Caco-2 (cell line): ENCODE results near the gene PPT1. TPM values are rescaled to one million over a fixed set of nuclear protein-coding genes. Genes with fewer than 3 reads are reported as not detected.

ENCODE experiments used
- BruUV-seq: library from RNA; stranded (reverse); fragments of 400-500 nt; replicated peaks from 2 replicates; lab custom pipeline; 2021; lab: Mats Ljungman, UMichigan
- CTCF ChIA-PET: fragments of 300-600 bp; sonication (Branson Sonifier 250); formaldehyde crosslinking; loops from one replicate; lab custom pipeline; 2022; ENCODE audit warnings: antibody characterized with exemption; lab: Charles Lee
- POLR2A ChIA-PET: fragments of 300-600 bp; sonication (Branson Sonifier 250); formaldehyde crosslinking; loops from one replicate; lab custom pipeline; 2022; ENCODE audit warnings: antibody characterized with exemption; lab: Charles Lee
- DNase-seq, 2 experiments: peaks; one replicate each; pipeline versions ENCODE4 v3.0.0 to v3.0.0-alpha.2; 2020 to 2022
- H3K27me3 ChIP-seq: replicated peaks from 2 replicates; pipeline ENCODE4 v1.6.0; 2011; ENCODE audit warnings: low read length; ENCODE audit not compliant: control insufficient read depth, insufficient read depth
- H3K36me3 ChIP-seq: 2 replicates; pipeline ENCODE4 v1.5.1; 2011; ENCODE audit warnings: low read length; ENCODE audit not compliant: control insufficient read depth, insufficient read depth
- H3K4me1 ChIP-seq: fragments of 250-450 bp; sonication (Bioruptor Pico); 2 replicates; pipeline ENCODE4 v1.5.1; 2020; ENCODE audit warnings: mild to moderate bottlenecking
- H3K4me3 ChIP-seq: 2 replicates; pipeline ENCODE4 v1.5.1; 2011; ENCODE audit warnings: low read depth, mild to moderate bottlenecking, control low read depth, low read length
- H3K9me3 ChIP-seq: fragments of 250-450 bp; sonication (Bioruptor Pico); 2 replicates; pipeline ENCODE4 v1.5.1; 2020; ENCODE audit warnings: mild to moderate bottlenecking, moderate library complexity
- H3K27ac Mint-ChIP-seq: one replicate; pipeline ENCODE4 v1.8.0; 2022; ENCODE audit warnings: mixed read lengths; ENCODE audit not compliant: unreplicated experiment
- H3K27me3 Mint-ChIP-seq: one replicate; pipeline ENCODE4 v1.8.0; 2022; ENCODE audit warnings: mixed read lengths; ENCODE audit not compliant: insufficient read depth, unreplicated experiment
- H3K36me3 Mint-ChIP-seq: one replicate; pipeline ENCODE4 v1.8.0; 2022; ENCODE audit warnings: mild to moderate bottlenecking, mixed read lengths; ENCODE audit not compliant: insufficient read depth, unreplicated experiment
- H3K4me1 Mint-ChIP-seq: one replicate; pipeline ENCODE4 v1.8.0; 2022; ENCODE audit warnings: low read depth, mixed read lengths; ENCODE audit not compliant: unreplicated experiment
- H3K4me3 Mint-ChIP-seq: one replicate; pipeline ENCODE4 v1.8.0; 2022; ENCODE audit warnings: mild to moderate bottlenecking, moderate library complexity, mixed read lengths; ENCODE audit not compliant: unreplicated experiment
- H3K9me3 Mint-ChIP-seq: one replicate; pipeline ENCODE4 v1.8.0; 2022; ENCODE audit warnings: mixed read lengths; ENCODE audit not compliant: unreplicated experiment
- CTCF ChIP-seq, 2 experiments: fragments of 200-600 bp in 1 of 2; IDR thresholded peaks; 1 replicate in 1 of 2; 2 replicates in 1 of 2; pipeline versions ENCODE4 v1.5.1 to v1.8.0; 2011 to 2022; ENCODE audit warnings: antibody characterized with exemption in 1 of 2, control low read depth in 1 of 2, inconsistent platforms in 1 of 2, low read depth in 1 of 2, low read length in 1 of 2, mild to moderate bottlenecking in 1 of 2, moderate library complexity in 1 of 2; ENCODE audit not compliant: insufficient read depth in 1 of 2, severe bottlenecking in 1 of 2, unreplicated experiment in 1 of 2
- intact Hi-C: fragments of 100-400 bp; cut with micrococcal nuclease; formaldehyde crosslinking; loops from one replicate; pipeline ENCODE4 v1.10.0; 2022; ENCODE audit not compliant: unreplicated experiment
- total RNA-seq: library from RNA; stranded (reverse); gene quantifications from 2 replicates; pipeline ENCODE4 v1.2.3, GENCODE V29; 2022

Gene PPT1
- total RNA-seq, 1 experiment from 2014 or later = 144 TPM

- Mint-ChIP-seq H3K27ac (no peak overlapping the region), H3K9me3 (no peaks in the 10 kb centered on the region), H3K4me3 (no peak overlapping the region), H3K4me1 (no peaks in the 10 kb centered on the region), H3K36me3 (peaks cover 61% of the 10 kb centered on the region), H3K27me3 (no peaks in the 10 kb centered on the region)
- no peak overlapping the region for H3K4me3 ChIP-seq
- H3K9me3 ChIP-seq = no peaks in the 10 kb centered on the region
- DNase-seq = no peak
- no peaks in the 10 kb centered on the region for H3K4me1 ChIP-seq
- no peaks in the 10 kb centered on the region for H3K27me3 ChIP-seq
- ChIA-PET CTCF (interaction anchor here (0.5 to 1.0 kb wide), 2 partner anchors 241 to 262 kb away, joined by 3 read pairs; no protein-coding TSS in a partner anchor), POLR2A (no interaction called here)
- TF ChIP-seq CTCF (IDR thresholded peaks at IDR 0.05; ENCODE audit: insufficient read depth in 1 of 2, low read depth in 1 of 2, low read length in 1 of 2, severe bottlenecking in 1 of 2, unreplicated experiment in 1 of 2) = no peak
- no peaks in the 10 kb centered on the region; the same call in 1 of the 2 replicates for H3K36me3 ChIP-seq
- intact Hi-C loops = loop anchor here (10.0 kb wide), 1 partner anchor 228 kb away; no protein-coding TSS in a partner anchor
- no TSS peak for BruUV-seq
These were observed 20.1 kb downstream of the PPT1 start for GRCh38 chr1:40076895-40077312.

GRCh38 chr1:40075266-40075665, 21.8 kb downstream of the PPT1 start:
- CTCF ChIA-PET = interaction anchor here (1.4 kb wide), 1 partner anchor 263 kb away, joined by 4 read pairs; no protein-coding TSS in a partner anchor
- H3K36me3 ChIP-seq = no peaks in the 10 kb centered on the region; the same call in 1 of the 2 replicates
- intact Hi-C loops = loop anchor here (10.0 kb wide), 1 partner anchor 230 kb away; no protein-coding TSS in a partner anchor

GRCh38 chr1:40073062-40073461, 24.0 kb downstream of the PPT1 start:
- intact Hi-C loops = loop anchor here (10.0 kb wide), 1 partner anchor 232 kb away; no protein-coding TSS in a partner anchor
- TSS peak; percentile 94 for BruUV-seq
- POLR2A ChIA-PET = no interaction called here
- Mint-ChIP-seq H3K9me3 (no peaks in the 10 kb centered on the region), H3K4me1 (no peaks in the 10 kb centered on the region), H3K4me3 (no peak overlapping the region), H3K27me3 (no peaks in the 10 kb centered on the region), H3K36me3 (peaks cover 56% of the 10 kb centered on the region), H3K27ac (no peak overlapping the region)
- no peak overlapping the region for H3K4me3 ChIP-seq
- no peaks in the 10 kb centered on the region for H3K4me1 ChIP-seq
- H3K9me3 ChIP-seq = no peaks in the 10 kb centered on the region
- DNase-seq = no peak
- CTCF ChIA-PET = no interaction called here
- no peaks in the 10 kb centered on the region for H3K27me3 ChIP-seq
- H3K36me3 ChIP-seq = no peaks in the 10 kb centered on the region; the same call in 1 of the 2 replicates
- no peak for TF ChIP-seq CTCF (IDR thresholded peaks at IDR 0.05; ENCODE audit: insufficient read depth in 1 of 2, low read depth in 1 of 2, low read length in 1 of 2, severe bottlenecking in 1 of 2, unreplicated experiment in 1 of 2)

More at GRCh38 chr1:40075266-40075665, 21.8 kb downstream of the PPT1 start:
- DNase-seq = no peak
- Mint-ChIP-seq H3K4me3 (no peak overlapping the region), H3K27me3 (no peaks in the 10 kb centered on the region), H3K36me3 (peaks cover 66% of the 10 kb centered on the region), H3K27ac (no peak overlapping the region), H3K4me1 (no peaks in the 10 kb centered on the region), H3K9me3 (no peaks in the 10 kb centered on the region)
- Histone ChIP-seq H3K4me3 (no peak overlapping the region), H3K9me3 (no peaks in the 10 kb centered on the region), H3K4me1 (no peaks in the 10 kb centered on the region), H3K27me3 (no peaks in the 10 kb centered on the region)
- TF ChIP-seq CTCF (IDR thresholded peaks at IDR 0.05; ENCODE audit: insufficient read depth in 1 of 2, low read depth in 1 of 2, low read length in 1 of 2, severe bottlenecking in 1 of 2, unreplicated experiment in 1 of 2) = no peak
- POLR2A ChIA-PET = no interaction called here
- BruUV-seq = no TSS peak
